AG09319 (cell line): ENCODE measurements around the gene MAGOH.

Source experiments
- DNase-seq: peaks from one replicate; pipeline ENCODE4 v3.0.0-alpha.2; 2010; ENCODE audit warnings: low read depth; ENCODE audit errors: extremely low read depth
- CTCF ChIP-seq: IDR thresholded peaks from 2 replicates; pipeline ENCODE4 v1.5.1; 2011; ENCODE audit warnings: low read depth, mild to moderate bottlenecking, inconsistent platforms, low read length, moderate library complexity

MAGOH gene

GRCh38 chr1:53274541-53275185 lies 36.3 kb upstream of the MAGOH start:
- DNase-seq = no peak
- no peak for TF ChIP-seq CTCF

GRCh38 chr1:53274026-53274425 lies 35.7 kb upstream of the MAGOH start:
- no peak for DNase-seq
- TF ChIP-seq CTCF = no peak

- DNase-seq = no peak
- TF ChIP-seq CTCF = no peak
Observed at GRCh38 chr1:53273526-53273925, 35.2 kb upstream of the MAGOH start.

- DNase-seq = no peak
- no peak for TF ChIP-seq CTCF
Observed at GRCh38 chr1:53272349-53272748, 34.0 kb upstream of the MAGOH start.

- no peak for DNase-seq
- no peak for TF ChIP-seq CTCF
Observed at GRCh38 chr1:53271446-53272090, 33.2 kb upstream of the MAGOH start.

- DNase-seq = no peak
- no peak for TF ChIP-seq CTCF
Observed at GRCh38 chr1:53270873-53271272, 32.6 kb upstream of the MAGOH start.

- no peak for TF ChIP-seq CTCF
- DNase-seq = no peak
Observed at GRCh38 chr1:53270107-53270506, 31.8 kb upstream of the MAGOH start.
